Measurements from ENCODE around the gene CDA.

CDA gene

DNA sequence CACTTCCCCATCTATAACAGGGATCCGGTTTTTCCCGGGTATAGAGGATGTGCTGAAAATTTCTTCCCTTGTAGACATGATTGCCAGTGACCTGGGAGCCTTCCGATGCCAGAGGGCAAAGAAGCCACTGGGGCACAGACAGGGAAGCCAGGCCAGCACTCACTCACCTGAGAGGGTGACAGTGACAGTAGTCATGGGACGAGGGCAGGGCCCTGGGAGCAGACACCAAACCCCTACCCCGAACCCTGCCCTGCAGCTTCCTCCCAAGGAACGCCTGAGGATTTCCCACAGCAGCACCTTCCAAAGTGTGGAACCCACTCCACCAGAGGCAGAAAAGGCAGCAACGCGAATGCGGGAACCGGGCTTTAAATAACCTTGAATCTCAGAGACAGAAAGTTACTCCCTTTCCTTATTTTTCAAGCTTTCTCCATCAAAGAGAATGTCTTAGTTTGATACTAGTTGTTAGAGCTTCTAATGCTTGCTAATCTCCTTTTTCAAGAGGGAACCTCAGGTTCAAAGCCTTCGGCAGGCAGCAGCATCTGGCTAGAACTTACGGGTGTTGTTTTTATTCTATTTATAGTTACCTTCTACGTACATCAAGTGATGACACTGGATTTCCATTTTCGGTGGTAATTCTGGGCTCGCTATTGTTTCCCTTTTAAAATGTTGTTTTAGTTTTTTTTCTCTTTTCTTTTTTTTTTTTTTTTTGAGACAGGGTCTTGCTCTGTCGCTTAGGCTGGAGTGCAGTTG is 69.4 kb downstream of the CDA start:
- no peak for DNase-seq

DNA sequence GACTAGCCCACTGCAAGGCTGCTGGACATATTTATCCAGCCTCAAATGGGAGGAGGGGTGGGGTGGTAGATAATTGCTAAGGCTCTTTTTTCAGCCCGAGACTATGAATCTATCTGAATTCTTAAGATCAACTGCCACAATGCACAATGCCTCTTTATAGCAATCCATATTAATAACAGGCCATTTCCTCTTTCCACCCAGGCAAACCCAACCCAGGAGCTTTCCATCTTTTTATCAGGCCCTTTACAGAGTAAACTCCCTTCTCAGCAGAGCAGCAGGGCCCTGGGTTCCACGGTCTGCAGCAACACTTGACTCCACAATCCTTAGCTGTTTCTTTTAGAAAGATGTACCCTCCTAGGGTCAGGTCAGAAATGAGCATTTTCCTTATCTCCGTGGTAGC is 71.5 kb downstream of the CDA start:
- no peak for DNase-seq

- no peak for DNase-seq
Observed at GRCh38 chr1:20660847-20661206, 71.9 kb downstream of the CDA start.

DNA sequence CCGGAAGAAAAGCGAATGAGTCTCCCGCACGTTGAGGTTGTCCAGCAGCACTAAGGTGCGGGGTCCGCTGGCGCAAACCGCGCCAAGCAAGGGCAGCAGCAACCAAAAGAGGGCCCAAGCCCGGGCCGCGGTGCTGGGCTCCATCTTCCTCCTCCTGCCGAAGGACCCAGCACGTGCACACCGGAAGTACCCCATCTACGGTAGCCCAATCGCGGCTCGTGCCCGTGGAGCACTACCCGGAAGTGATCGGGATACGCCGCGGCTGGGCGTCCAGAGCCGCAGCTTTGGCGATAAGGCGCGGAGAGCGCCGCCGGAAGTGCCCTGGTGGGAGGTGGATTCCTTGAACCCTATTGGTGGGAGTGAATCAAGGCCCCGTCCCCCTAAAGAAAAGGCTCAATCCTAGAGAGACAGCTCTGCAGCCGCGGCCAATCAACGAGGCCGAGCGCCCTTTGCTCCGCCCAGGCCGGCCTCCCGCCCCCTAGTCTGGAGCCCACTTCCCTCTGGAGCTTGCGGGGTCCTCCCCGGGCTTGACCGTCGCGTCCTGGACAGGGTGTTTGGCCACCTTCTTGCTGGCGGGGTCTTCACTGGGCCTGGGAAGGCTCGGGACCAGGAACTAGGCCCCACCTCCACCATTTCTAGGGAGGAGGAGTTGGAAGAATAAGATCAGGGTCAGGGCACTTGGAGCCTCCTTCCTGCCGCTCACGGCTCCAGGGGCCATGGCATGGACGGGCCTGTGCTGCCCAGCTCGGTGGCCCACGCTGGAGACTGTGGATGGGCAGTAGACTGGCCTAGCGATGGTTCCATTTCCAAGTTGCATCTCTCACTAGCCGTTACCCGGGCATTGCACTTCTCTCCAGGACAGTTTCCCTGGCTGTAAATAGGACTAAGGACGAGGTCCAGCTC is 72.6 kb downstream of the CDA start, which contains the start of gene DDOST:
Gene DDOST, minus strand, starts transcription at position 163 of the 903 bp plus-strand sequence. Its CDS starts 19 bp downstream, at position 144.
- DNase-seq, result peak; percentile 90

- DNase-seq, result no peak
Observed at GRCh38 chr1:20662110-20662475, 73.2 kb downstream of the CDA start.

DNA sequence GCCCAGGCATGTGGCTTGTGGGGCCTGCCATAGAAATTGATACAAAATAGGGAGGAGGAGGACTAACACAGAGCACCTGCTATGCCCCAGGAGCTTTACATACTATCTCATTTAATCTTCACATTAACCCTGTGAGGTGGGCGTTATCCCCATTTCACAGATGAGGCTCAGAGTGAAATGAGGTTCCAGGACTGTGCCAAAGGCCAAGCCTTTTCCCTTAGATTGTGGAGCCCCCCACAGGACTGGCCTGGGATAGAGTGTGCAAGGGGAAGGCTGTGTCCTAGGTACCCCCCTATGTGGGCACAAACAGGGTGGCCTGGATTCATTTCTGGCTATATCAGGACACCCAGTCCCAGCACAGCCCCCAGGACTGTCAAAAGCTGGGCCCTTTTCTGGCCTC is 74.5 kb downstream of the CDA start:
- no peak for DNase-seq

DNA sequence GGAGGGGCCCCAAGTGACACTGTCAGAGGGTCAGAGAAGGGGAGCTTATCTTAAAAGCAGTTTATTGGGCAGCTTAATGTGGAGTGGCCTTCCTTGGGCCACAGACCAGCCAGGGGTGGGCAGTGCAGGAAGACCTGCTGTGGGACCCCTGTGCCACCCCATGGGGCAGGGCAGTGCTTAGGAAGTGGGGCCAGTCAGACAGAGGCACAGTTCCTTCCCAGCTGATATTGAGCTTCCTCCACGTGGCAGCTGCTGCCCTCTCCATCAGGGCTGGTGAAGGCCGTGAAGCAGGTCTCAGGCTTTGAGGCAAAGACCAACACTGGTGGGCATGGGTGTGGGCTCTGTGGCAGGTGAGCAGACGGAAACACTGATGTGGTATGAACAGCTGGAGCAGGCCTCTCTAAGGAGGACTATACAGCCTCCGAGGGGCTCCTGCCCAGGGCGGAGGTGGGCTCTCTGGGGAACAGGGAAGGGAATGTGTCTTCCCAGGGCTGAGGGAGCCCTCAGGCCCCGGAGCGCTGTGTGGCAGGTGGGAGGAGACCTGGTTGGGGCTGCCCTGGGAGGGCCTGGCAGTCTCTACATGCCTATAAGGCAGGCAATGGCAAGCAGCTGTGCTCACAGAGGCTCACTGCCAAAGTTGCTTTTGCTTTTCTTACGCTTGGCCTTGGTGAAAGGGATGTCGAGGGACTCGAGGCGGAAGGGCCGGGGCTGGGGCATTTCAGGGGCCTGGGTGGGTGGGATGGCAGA is 75.2 kb downstream of the CDA start:
- DNase-seq, result no peak

- DNase-seq, result no peak
Observed at GRCh38 chr1:20665726-20666125, 76.8 kb downstream of the CDA start.

DNA sequence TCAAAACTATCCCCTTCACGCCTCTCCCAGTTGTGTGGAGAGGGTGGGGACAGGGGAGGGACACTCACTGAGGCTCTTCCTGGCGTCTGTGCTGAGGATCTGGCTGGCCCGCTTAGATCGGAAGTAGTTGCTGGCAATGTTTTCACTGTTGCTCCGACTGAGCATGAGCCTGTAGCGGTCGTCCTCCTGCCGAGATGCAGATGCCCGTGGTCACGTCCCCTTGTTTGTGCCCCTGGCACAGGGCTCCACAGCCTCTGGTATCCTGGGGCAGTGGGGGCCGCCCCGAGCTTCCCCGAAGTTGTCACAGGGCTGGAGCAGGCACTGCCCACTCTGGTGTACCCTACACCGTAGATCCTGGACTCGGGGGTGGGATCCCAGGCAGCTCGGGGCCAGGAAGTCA is 77.2 kb downstream of the CDA start:
- DNase-seq, result no peak

DNA sequence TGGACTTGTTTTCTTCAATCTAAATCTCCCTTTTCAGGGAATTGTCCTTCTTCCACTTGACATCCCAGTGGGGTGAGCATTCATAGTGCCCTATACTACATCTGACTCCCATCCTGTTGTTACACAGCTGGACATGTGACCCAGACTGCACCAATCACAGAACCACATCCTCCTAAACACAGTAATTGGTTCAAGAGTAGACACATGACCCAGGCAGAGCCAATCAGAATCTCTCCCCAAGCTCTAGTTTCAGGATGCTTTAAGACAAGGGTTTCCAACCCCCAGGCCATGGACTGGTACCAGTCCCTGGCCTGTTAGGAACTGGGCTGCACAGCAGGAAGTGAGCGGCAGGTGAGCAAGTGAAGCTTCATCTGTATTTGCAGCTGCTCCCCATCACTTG is 77.9 kb downstream of the CDA start:
- DNase-seq, result no peak
